SK-N-MC (cell line): ENCODE measurements around the gene ERFE.

Experiments
- EZH2 ChIP-seq: fragments of 200-600 bp; sonication (generic); IDR thresholded peaks from one replicate; pipeline ENCODE4 v1.6.1; 2017; ENCODE audit warnings: antibody characterized with exemption
- FOXP2 ChIP-seq: optimal IDR thresholded peaks from 2 replicates; pipeline ENCODE3; 2011; ENCODE audit warnings: mild to moderate bottlenecking, moderate library complexity; ENCODE audit not compliant: insufficient read depth; ENCODE audit errors: extremely low read length, control extremely low read depth
- POLR2AphosphoS5 ChIP-seq: IDR thresholded peaks from 2 replicates; pipeline ENCODE4 v1.6.1; 2012; ENCODE audit warnings: mild to moderate bottlenecking, low read depth, low read length, borderline replicate concordance

DNA sequence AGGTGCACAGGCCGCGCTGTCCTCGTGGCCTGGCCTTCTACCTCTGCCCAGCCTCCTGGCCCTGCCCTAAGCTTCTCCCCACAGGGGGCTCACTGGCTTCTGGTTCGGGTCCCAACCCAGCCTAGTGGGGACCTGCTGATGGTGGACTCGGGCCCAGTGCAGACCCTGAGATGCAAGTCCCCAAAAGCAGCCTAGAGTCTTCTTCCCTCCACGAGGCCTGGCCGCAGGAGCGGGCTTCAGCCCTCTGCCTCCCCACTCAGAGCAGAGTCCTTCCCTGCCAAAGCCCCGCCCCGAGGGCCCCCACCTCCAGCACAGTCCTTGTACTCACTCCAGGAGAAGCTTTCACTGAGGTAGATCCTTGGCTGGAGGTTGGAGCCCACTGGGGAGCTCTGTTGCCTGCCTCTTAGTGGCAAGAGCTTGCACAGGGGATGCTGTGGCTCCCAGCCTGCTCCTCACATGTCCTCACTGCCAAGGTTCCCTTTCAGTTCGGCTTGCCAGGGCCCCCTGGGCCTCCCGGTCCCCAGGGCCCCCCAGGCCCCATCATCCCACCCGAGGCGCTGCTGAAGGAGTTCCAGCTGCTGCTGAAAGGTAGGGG lies 3.6 kb downstream of the ERFE start:
- no peak for TF ChIP-seq POLR2AphosphoS5
- no peak for TF ChIP-seq EZH2
- no peak for TF ChIP-seq FOXP2
